ENCODE data around the gene EFHC2.
A peak's percentile ranks its signal among the peaks of the same experiment; 100 is the strongest.

Gene EFHC2, protein sequence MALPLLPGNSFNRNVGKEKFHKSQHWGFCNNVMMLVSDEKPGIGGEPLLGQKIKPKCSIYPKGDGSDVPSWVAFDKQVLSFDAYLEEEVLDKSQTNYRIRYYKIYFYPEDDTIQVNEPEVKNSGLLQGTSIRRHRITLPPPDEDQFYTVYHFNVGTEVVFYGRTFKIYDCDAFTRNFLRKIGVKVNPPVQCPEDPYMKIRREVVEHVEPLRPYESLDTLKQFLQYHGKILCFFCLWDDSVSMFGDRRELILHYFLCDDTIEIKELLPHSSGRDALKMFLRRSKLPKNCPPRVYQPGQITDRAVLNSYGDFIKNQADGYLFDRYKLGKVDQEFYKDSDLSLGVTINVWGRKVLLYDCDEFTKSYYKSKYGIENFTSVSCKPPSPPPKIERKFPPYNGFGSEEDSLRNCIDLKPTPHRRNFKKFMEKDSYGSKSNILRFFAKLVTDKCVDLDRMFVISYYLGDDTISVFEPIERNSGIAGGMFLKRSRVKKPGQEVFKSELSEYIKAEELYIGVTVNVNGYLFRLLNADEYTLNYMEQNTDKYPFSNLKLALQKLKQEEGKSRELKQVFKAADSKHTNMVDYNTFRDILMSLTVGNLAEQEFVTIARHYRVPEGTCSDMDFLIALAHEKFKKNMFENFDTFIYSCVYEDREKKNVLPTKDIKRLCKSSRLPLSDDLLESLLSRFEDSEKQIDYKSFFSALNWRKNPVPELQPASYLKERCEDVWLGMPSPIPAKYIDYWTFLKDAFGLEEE

DNA sequence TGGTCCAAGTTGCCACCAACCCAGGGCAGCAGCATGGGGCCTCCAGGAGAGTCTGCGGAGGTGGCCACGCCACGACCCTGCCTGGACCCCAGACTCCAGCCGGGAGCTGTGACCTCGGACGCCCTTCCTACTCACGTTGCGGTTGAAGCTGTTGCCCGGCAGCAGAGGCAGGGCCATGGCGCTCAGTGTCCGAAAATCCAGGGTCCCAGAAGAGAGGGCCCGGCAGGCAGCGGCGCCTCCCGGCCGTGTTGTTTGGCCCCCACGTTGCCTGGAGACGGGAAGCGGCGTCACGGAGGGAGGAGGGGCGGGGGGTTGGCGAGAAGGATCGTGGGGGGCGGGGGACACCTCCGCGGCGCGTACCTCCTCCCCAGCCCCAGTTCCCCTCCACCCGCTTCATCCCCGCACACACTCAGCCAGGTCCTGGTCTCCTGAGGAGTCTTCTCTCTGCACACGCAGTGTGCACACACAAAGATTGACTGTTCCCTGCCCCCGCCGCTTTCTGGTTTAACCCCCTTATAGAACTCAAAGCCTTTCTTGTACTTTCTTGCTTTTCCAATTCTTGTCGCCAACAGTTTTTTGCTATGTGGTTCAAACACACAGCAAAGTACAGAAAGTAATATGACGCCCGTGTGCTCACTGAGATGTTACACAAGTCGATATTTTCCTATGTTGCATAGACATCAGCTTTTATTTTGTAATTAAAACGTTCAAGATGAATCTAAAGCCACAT is at the start of gene EFHC2:
Gene EFHC2 (minus strand): TSS at position 261 of the 730 bp plus-strand sequence. CDS start 84 bp downstream, at position 177.
- peak; percentile 75 to 79 for DNase-seq

DNA sequence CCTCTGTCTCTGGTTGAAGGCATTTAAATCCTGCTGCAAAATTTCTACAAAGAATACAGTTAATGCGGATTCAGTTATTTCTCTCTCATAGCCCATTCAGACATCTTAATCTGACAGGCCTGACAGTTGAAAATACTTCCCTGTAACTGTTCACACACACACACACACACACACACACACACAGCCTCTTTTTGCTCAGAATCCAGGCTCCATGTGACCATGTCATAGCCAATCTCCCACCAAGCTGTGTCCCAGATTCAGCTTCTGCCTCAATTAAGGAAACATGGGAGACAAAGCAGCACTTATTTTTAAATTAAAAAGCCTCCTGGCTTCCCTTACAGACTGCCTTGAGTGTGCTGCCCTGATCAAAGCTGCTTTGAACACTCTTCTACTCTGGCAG is 49.3 kb upstream of the EFHC2 start:
- no peak for DNase-seq

DNA sequence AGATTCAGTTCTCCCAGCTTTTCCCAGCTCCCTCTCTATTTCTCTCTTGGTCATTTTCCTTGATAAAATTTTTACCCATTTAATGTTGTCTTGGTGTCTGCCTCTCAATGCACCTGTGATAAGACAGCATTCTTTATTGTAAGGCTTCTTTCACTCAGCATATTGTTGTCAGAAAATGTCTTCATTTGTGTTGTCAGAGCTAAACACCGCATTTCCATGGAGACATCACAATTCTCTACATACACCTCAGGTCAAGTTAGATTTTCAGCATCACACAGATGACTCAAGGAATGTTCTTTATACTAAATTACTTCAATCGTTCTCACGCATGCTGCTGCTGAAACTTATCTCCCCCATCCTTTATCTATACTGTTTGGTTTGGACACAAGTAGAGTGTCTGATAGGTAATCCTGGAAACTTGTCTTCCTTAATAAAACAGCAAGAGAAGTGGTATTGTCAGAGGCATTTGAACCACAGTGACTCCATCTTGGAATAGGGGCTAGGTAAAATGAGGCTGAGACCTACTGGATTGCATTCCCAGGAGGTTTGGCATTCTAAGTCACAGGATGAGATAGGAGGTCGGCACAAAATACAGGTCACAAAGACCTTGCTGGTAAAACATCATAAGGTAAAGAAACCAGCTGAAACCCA is 41.3 kb upstream of the EFHC2 start:
- no peak for DNase-seq

DNA sequence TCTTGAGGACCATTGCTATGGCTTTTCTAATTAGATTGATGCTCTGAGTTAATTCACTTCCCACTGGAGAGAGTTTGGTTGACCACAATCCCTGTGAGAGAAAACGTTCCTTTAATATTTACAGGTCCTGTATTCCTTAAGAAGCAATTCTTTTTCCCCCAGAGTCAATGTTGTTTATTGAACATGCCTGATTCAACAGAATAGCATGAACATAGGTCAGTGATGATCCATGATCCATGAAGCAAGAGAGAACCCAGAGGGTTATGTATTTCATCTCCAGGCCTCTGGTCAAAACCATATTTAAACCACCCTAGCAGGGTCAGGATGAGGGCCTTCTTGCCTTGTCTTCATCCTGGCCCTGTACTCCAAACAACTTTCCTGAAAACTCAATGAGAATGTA is 39.4 kb upstream of the EFHC2 start:
- DNase-seq: no peak

DNA sequence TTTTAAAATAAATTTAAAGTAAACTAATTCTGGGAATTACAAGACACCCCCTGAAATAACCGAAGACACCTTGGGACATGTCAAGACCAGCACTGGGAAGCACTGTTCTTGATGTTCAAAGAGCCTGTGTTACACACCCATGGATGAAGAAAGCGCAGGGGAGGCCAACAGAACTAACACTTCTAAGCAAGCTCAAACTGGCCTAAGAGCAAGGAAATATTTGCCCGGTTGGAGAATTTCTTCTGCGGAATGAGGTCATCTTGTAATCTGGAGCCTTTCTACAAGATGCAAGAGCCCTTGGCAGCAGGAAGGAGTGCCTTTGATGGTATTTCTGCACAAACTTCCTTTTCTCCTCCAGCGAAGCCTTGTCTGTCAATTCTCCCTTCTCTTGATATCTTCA is 9.3 kb upstream of the EFHC2 start:
- no peak for DNase-seq

DNA sequence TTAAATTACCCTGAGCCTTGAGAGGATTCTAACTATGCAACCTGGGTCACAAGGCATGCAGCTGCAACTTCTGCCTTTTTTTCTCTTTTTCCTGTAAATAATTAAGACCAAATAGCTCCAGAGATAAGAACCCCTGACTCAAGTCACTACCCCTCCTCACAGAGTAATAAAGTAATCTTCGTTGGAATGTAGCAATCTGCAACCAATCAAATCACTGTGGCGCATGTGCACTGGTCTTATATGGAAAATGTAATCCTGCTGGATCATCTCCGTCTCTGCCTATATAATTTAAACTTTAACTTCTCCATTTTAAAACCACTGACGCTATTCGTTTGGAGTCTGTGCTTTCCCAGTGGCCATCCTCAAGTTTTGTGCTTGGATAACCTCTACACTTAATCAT is 6.1 kb upstream of the EFHC2 start:
- no peak for DNase-seq

DNA sequence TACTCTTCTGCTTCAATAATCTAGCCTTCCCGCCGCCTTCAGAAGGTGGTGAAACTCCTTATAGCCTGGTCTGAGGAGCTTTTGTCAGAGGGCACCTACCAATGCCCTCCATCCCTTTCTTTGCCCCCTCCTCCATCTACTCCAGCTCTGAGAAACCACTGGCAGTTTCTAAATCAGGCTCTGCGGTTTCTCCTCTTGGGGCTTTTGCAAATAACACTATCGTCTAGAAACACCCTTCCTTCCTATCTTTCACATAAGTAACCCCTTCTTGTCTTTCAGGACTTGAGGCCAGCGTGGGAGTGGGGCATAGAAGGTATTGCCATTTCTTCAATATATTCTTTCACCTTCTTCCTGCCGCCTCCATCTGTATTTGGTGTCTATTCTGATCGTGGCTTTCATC is 1.2 kb upstream of the EFHC2 start:
- DNase-seq: peak; percentile 16 to 61

DNA sequence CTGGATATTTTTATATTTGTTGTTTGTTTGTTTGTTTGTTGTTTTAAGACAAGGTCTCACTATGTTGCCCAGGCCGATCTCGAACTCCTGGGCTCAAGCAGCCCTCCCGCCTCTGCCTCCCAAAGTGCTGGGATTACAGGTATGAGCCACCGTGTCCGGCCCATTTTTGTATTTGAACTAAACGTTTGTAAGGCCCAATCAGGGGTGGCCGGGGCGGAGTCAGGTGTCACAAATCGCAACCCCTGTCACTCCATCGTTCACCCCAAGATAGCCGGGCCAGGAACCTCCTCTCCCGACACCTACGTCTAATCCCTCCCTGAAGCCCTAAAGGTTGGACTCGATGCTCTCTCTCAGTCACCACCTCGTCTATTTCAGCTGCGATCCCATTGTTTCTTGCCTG is 722 bp upstream of the EFHC2 start:
- peak; percentile 69 to 80 for DNase-seq

DNA sequence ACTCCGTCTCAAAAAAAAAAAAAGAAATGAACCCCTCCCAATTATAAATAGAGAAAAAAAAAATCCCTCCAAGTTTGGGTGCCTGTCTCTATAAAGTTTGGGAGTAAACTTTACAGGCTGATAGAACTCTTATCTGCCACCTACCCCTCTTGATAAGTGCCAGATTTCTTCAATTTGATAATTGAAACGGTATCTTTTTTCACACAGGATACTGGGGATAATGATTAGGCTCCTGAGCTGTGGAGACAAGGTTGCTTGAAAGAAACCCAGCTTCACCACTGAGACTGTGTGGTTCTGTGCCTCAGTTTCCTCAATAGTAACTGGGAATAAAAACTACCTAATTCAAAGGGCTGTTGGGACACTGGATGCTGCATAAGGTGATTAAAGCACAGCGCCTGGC is 606 bp downstream of the EFHC2 start:
- no peak for DNase-seq

DNA sequence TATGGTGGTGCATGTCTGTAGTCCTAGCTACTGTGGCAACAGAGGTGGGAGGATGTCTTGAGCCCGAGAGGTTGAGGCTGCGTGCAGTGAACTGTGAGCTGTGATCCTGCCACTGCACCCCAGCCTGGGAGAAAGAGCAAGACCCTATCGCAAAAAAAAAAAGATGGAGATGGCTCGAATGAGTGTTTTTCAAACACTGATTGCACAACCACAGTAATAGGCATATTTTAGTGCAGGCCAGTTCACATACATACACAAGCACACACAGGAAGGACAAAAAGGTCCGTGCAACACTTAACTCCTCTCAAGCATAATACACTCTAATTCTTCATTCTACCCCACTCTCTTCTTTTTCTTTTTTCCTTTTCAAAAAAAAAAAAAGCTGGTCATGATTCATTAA is 5.1 kb downstream of the EFHC2 start:
- DNase-seq: no peak

DNA sequence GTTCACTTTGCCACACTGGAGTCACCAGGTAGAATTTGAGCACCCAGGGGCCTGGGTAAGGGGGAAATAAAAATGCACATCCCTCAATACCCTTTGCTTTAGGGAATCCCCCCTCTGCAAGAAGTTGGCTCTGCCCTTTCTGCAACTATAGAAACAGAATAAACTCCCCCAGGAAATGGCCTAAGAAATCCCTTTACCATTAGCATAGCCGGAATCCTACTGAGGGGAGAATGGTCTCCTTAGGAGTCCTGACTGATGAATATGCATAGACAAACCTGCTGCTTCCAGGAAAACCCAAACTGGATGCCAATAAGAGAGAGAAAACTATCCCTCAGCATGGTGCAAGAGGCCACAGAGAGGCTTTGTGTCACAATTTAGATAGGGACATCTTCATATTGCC is 11.0 kb downstream of the EFHC2 start:
- DNase-seq: no peak

DNA sequence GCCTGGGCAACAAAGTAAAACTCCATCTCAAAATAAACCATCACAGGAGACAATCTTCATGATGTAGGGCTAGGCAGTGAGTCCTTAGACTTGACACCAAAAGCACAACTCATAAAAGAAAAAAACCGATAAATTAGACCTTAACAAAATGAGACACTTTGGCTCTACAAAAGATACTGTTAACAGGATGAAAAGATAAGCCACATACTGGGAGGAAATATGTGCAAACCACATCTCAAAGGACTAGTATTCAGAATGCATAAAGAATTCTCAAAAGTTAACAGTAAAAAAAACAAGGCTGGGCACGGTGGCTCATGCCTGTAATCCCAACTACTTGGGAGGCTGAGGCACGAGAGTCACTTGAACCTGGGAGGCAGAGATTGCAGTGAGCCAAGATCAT is 13.2 kb downstream of the EFHC2 start:
- peak in 1 of 2 donors; percentile 24 for DNase-seq

DNA sequence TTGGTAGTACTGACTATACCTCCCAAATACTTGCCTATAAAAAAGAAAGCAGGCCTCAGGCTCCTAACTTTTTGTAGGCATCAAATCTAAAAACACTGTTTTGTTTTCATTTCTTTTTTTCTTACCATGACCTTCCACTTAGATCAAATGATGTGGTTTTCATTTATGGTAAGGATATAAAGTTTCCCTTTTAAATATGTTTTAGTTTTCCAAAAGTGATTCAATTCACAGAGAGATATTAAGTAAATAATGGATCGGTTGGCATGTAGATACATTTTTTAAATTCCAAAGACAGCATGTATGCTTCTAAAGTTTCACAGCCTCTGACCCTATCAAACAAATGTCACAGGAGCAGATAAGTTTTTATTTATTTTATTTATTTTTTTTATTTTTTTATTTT is 23.9 kb downstream of the EFHC2 start:
- DNase-seq: no peak

DNA sequence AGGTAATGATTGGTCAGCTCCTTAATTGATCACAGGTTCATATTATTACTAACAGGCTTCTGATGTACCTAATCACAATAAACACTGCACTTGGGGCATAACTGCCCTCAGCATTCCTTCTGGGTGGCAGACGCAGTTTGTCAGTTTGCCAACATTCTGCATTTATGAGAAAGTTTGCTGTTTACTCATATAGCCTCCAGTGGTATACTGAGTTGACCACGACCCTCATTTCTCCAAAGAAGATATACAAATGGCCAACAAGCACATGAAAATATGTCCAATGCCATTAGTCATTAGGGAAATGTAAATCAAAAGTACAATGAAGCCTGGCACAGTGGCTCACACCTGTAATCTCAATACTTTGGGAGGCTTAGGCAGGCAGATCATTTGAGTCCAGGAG is 26.3 kb downstream of the EFHC2 start:
- DNase-seq: no peak

DNA sequence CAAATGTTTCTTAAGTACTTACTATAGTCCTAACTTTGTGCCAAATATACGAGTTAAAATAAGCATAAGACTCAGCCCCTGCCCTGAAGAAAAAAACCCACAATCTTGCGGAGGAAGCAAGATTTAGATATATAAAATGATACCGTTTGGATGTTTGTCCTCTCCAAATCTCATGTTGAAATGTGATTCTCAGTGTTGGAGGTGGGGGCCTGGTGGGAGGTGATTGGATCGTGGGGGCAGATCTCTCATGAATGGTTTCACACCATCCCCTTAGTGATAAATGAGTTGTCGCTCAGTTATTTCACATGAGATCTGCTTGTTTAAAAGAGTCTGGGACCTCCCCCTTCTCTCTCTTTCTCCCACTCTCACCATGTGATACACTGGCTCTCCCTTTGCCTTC is 28.7 kb downstream of the EFHC2 start:
- DNase-seq: no peak

DNA sequence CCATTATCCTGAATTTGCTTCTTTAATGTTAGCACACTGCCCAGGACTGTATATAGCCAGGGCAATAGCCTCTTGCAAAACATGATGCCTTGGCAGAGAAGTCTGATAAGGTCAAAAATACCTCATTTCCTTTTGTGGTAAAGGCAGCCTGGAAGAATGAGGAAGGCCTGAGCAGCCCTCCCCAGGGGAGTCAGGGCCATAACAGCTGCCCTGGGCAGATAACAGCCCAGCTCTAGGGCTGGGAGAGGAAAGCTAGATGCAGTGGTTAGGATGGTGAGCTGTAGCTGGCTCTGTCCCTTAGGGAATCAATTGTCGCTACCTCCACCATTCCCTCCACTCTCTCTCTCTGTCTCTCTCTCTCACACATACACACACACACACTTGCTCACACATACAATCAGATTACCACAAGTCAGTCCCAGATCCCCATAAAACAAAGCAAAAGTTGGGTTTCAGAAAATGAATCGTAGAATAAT is 29.2 kb downstream of the EFHC2 start:
- peak; percentile 16 to 22 for DNase-seq

DNA sequence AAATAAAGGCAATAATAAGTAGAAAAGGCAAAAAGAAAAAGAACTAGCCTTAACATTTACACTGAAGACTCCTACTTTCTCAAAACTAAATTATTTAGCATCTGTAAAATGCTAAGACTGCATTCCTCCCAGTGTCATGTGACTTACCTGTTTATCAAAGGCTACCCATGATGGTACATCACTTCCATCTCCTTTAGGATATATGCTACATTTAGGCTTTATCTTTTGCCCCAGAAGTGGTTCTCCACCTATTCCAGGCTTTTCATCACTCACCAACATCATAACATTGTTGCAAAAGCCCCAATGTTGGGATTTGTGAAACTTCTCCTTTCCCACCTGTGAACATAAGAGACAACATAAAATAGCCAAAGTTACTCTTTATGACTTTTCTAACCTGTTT is 31.1 kb downstream of the EFHC2 start:
- DNase-seq: no peak

DNA sequence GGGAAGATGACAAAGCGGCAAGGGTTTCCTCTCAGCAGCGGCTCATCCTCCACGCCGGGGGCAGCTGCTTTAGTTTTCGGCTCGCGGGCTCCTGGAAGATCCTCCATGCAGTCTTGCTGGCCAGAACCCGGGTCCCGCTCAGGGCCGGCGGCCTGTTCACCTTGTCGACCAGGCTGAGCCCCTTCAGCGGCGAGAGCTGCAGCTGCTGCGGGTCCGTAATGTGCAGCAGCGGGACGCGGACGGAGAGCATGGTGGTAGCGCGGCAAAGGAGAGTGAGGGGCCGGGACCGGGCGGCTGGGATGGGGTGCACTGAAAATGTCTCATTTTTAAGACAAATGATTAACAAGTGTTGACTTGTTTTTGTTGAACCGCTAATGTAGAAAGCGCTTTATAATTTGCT is 33.2 kb downstream of the EFHC2 start:
- no peak for DNase-seq

DNA sequence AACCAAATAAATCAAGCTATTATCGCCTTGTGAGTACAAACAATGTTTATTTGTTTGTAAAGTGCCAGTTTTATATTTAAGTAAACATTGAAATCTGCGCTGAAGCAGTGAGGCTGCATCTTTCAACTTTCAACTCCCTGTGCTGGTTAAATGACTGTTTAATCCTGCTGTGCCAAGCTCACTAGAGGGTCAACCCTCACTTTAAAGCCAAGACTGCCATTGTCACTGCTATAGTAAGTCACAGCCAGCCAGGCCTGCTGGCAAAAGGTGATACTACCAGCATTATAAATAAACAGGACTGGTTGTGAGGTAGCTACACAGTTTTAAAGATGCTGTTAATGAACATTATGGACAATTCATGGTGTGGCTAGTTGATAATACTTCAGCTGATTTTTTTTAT is 34.6 kb downstream of the EFHC2 start:
- no peak for DNase-seq

DNA sequence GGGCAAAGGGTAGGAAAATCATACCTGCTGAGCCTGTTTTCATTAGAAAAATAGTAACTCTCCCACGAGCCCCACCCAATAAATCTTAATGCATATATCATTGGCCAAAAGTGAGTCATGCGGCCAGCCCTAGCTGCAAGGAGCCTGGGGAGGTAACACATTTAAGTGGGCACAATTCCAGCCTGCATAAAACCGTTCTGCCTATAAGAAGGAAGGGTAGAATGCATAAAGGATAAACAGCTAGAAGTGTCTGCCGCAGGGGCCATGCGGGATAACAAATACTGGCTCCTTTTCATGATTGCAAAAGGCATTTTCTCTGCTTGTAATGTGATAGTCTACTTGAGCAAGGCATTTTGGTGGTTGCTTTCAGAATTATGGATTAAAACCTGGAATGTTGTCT is 37.1 kb downstream of the EFHC2 start:
- DNase-seq: no peak

DNA sequence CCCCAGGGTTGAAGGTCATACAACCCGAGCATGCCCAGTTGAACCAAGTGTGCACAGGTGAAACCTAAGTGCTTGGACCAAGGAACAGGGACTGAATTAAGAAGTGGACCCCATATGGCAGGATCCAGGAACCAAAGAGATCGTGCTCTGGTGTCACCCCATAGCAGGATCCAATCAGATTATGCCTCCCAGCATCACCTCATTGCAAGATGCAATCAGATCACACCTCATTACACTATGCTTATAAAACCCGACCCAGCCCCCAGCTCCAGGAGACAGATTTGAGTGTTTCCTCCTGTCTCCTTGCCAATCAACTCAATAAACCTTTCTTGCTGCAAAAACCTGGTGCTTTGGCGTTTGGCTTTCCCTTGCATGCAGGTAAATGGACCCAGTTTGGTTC is 37.6 kb downstream of the EFHC2 start:
- DNase-seq: no peak

DNA sequence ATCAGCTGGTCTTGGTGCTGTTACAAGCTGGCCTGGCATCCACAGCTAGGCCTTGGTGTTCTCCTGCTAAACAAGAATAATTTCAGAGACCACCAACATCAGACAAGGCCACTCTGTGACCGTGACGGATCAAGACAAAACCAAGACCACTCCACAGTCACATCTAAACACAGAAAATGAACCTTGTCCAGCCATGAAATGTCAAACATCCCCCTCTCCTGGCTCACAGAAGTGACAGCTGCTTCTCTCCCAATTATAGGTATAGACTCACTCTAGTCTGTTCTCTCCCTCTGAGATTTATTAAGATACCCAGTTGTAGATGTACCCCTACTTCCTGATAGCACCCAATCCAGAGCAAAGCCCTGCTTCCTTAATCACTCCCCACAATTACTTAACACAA is 40.4 kb downstream of the EFHC2 start:
- DNase-seq: peak in 1 of 2 donors; percentile 23

DNA sequence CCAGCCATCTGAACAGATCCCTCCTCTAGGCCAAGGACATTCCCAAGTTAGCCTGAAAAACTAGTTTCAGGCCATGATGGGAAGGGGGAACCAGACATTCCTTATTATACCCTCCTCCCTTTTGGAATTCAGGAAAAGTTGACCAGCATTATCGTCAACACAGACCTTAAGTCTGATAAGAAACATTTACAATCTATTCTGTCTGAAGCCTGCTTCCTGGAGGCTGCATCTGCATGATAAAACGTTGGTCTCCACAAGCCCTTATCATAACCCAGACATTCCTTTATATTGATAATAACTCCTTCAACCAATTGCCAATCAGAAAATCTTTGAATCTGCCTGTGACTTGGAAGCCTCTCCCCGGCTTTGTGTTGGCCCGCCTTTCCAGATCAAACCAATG is 44.3 kb downstream of the EFHC2 start:
- DNase-seq: no peak
